NCI-H2107 (cell line): ENCODE results near the gene ULK4.
"Not testable (repeated sequence)": the region's sequence is repeated elsewhere in the genome, so short reads cannot be mapped to it uniquely, and the experiment has no call there.

ENCODE experiments used
- DNase-seq: peaks from one replicate; lab custom pipeline; 2025; lab: John Stamatoyannopoulos, UW

Gene ULK4

DNA sequence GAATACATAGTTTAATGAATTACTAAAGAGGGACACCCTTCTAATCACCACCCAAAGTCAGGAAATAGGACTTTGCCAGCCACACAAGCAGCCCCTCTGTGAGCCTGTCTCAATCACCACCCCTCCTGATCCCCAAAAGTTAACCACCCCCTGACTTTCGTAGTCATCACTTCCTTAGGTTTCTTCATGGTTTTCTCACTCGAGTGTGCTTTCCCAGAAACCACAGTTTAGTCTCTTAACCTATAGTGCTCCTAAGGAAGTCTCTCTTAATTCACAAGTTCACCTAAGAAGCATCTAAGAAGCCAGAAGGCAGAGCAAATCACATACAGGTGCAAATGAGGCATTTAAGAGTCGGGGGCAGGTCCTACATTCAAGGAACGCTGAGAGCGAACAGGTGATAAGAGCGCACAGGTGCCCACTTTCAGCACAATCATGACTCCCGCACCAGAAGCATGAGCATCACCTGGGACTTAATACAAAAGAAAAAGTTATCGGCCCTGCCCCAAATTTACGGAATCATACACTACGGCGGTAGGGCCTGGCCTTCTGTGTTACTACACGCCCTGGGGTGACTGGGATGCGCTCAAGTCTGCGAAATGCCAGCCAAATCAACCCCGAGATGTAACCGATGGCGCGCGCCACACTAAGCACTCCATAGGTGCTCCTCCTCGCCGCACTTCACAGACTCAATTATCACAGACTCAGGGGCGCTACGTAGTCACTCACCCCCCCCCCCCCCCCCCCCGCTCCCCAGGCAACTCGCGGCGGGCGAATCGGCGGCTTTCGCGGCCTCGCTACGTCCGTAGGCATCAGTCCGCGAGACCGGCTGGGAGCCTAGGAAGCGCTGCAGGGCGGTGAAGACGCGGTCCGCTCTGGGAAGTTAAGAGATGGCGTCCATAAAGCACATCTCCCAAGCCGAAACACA lies 815 bp downstream of the ULK4 start:
- DNase-seq, result no peak

DNA sequence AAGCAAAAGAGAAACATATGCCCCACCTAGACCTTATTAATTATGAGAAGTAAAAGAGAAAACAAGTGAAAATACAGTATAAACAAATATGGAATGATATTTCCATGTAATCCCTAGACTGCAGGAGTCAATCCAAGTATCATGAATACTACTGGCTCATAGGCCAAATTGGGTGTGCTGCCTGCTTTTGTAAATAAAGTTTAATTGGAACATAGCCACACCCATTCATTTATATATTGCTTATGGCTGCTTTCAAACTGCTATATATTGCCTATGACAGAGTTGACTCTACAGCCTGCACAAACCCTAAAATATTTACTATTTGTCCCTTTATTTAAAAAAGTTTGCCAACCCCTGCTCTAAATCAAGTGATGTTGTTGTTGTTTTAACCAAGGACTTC lies 5.3 kb downstream of the ULK4 start:
- DNase-seq, result no peak

DNA sequence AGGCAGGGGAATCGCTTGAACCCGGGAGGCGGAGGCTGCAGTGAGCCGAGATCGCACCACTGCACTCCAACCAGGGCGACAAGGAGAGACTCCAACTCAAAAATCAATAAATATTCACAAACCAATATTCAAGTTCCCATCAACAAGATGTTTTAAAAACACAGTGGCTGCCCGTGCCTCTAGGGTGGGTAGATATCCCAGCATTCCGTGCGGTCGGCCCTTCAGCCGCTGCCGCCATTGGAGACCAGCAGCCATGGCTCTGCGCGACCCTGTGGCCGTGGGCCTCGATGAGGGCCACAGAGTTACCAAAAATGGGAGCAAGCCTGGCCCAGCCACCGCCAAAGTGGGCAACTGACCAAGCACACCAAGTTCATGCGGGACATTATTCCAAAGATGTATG lies 6.7 kb downstream of the ULK4 start:
- no peak for DNase-seq

DNA sequence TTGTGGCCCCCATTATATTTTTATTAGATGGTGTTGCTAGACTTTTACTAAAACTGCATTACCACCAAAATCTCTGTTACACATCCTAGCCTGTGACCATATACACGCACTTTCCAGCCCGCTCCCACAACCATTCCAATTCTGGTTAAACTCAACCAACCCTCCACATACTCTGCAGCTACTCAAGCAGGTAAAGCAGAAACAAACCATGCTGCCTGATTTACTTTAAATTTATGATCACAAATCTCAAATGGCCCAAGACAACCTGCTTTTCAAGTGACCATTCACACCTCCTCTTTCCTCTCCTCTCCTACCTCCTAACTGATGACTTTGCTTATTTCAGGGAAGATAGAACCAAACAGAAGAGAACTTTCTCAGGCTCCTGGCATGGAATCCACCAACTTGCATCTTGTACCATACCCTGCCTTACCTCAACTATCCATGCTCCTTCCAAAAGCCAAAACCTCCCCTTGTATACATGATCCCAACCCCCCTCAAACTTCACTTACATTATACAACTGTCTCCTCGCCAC lies 18.5 kb downstream of the ULK4 start:
- no peak for DNase-seq

DNA sequence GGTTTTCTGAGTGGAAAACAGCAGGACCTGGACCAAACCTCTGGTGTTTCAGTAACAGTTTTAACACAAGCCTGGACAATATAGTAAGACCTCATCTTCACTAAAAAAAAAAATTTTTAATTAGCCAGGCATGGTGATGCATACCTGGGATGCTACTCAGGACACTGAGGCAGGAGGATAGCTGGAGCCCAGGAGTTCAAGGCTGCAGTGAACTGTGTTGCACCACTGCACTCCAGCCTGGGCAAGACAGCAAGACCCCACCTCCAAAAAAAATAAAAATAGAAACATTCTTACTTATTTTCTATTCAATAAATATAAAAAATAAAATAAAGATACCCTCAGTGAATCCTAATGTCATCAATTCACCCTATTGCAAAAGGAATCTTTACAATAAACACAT lies 21.5 kb downstream of the ULK4 start:
- no peak for DNase-seq

DNA sequence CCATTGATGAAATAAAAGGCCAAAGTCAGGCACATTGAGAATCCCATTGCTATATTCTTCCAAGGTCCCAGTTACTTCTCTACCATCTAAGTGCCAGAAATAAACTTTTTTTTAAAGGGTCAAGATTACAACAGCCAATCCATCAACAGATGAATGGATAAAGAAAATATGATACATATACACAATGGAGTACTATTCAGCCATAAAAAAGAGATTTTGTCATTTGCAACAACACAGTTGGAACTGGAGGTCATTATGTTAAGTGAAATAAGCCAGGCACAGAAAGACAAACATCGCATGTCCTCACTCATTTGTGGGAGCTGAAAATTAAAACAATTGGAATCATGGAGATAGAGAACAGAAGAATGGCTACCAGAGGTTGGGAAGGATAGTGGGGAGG lies 25.5 kb downstream of the ULK4 start:
- DNase-seq, result no peak

DNA sequence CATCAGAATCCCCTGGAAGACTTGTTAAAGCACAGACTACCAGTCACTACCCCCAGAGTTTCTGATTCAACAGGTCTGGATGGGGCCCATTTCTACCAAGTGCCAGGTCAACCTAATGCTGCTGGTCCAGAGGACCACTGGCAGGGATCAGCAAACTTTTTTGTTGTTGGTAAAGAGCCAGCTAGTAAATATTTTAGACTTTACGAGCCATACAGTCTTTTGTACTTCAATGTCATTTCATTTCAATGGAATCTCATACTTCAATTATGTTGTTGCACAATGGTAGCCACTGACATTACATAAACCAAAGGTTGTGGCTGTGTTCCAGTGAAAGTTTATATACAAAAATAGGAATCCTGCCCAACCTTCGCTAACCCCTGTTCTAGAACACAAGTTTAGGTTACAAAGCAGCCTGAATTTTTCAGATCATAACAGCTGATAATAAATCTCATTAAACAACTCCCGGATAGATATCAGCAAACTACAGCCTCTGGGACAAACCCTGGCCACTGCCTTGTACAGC lies 28.7 kb downstream of the ULK4 start:
- DNase-seq, result no peak

DNA sequence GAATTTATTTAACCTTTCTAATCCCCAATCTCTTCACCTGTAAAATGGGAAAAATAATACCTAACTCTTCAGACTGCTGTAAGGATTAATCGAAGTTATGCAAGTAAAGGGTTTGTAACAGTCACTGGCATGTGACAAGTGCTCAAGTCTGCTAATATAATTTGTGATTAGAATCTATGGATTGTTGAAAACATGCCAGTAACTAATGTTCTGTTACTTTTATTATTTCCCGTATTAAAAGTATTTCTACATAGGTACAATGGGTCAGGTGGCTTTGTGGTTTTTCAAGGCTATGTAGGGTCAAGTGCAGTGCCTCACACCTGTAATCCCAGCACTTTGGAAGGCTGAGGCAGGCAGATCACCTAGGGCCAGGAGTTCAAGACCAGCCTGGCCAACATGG lies 29.4 kb downstream of the ULK4 start:
- DNase-seq, result no peak

DNA sequence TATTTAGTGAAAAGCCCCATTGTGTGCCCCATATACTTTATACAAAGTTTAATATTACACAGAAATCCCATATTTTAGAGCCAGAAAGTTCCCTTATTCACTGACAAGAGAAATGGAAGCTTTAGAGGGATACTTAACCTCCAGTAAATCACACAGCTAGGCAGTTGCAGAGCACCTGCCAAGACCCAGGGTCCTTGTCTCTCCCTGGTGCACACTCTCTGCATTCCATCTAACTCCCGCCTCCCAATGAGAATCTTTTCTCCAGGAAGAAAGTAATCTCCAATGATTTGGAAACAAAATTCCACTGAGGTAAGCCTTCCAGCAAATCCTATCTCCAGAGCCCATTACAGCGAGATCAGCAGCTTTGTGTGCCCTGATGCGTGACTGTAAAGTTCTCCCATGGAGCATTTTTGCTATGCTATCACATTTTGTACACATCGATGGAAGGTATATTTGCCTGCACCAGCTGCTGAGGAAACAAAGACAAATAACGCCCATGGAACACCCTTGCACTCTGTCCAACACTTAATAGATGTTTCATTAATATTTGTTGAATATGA lies 41.4 kb downstream of the ULK4 start:
- DNase-seq, result no peak

DNA sequence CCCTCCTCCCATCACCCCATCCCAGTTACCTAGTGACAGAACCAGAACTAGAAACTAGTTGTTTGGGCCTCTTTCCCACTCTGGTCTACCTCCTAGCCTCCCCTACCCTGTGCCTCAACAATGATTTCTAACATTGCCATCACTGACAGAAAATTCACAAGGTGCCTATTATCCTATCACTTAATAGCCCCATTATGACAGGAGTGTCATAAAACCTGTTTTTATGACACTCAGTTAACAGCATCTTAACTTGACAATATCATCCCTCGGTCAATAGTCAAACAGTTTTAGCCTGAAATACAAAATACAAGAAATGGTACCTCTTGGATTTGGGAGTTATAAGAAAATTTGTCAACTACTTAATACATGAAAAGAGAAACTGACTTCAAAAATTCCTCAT lies 46.5 kb downstream of the ULK4 start:
- no peak for DNase-seq

DNA sequence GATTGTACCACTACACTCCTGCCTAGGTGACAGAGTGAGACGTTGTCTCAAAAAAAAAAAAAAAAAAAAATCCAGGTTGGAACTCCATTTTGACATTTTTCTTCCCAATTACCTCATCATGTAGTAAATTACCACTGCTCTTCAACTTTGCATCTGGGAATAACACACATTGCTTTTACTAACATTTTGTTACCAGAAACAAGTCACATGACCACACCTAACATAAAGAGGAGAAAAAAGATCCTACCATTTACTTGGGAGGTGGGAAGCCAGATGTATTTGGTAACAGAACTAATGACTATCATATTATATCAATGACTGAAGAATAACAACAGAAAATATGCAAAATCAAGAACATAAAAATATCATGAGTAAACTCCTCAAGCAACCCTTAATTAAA lies 49.6 kb downstream of the ULK4 start:
- no peak for DNase-seq

DNA sequence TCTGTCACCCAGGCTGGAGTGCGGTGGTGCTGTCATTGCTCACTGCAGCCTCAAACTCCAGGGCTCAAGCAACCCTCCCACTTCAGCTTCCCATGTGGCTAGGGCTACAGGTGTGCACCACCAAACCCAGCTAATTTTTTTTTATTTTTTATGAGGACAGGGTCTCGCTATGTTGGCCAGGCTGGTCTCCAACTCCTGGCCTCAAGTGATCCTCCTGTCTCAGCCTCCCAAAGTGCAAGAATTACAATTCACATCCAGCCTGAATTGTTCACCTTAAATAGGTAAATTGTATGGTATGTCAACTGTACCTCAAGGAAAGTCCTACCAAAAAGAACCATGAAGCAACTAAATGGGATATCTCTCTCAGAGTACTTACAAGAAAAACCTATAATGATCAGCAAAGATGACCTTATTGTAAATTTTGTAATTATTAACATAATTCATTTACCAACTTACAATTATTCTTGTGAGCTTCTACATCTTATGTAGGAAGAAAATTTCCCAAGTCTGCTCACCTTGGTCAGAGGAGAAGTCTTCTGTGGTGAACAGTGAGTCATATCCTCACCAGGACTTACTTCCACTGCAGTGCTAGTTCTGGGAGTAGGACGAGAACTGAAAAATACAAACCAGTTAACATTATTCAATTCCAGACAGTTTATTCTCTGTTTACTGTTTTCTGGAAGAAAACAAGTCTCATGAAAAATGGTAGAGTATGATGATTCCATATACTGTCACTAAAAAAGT lies 54.4 kb downstream of the ULK4 start:
- DNase-seq, result no peak

DNA sequence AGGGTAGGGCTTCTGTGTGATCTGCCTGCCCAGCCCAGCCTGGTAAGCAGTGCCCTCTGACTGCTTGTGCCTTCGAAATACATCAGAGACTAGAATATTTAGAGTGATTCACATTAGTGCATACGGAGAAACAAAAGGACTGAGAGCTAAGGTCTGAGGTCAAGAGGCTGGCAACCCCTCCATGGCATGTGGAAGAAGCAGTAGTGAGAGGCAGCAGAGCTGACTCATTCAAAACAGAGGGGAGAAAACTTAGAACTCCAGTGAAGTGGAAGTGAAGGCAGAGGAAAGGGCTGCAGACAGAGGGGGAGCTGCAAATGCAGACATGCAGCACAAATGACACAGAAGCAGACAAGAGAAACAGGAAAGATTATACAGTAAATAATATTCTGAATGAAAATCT lies 61.6 kb downstream of the ULK4 start:
- DNase-seq, result no peak

DNA sequence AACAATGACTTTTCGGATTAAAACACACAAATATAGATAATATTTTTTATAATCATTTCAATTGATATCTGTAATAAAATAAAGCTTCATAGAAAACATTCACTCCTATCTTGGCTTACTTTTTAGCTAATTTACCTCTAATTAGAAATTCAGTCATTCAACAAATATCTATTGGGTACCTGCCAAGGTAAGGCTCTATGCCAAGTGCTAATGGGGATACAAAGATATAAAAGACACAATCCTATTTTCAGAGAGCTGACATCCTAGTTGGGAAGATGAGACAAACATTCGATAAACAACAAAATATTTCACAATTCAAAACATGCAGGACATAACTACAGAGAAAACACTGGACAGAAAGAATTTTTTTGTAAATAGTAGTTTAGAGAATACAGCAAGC lies 63.3 kb downstream of the ULK4 start:
- no peak for DNase-seq

DNA sequence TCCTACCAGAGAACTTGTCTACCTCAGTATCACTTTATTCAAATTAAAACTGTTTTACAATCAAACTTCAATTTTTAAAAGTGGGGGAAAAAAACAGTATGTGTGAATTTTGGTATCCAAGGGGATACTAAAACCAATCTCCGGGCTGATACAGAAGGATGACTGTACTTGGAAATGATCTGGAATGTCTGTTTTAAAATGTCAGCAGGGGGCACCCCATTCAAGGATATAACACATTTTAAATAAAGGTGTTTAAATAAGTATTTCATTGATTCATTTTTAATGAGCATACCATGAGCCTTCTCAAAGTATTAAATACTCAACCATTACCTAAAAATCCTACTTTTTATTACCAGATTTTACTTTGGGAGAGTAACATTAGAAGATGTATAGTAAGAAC lies 67.9 kb downstream of the ULK4 start:
- no peak for DNase-seq

DNA sequence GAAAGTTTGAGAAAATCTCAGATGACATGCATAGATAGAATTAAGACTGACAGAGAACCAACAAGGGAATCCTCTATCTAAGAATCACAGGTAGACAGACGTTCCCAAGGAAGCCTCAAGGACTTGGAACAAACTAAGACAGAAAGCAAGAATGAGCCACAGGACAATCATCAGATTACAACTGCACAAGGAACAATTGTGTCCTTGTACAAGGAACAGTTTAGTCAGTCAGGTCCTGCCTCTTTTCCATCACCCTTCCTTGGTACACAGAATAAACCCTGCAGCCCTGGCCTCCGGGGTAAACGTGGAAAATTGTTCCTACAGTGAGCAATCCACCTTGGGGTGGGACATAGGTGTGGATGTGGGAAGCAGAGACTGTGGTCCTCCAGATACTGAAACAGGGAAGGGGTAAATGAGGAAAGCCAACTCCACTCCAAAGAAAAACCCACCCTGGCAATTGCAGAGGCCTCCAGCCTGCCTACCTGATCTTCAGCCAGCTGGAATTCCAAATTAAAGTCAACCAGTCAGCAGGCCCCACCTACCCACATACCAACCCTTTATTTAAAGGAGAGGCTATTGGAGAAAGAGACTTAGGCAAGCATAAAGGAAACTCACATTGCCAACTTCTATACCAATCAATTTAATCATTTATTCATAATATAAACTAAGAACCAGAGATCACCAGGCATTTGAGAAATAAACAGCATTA lies 73.4 kb downstream of the ULK4 start:
- no peak for DNase-seq

DNA sequence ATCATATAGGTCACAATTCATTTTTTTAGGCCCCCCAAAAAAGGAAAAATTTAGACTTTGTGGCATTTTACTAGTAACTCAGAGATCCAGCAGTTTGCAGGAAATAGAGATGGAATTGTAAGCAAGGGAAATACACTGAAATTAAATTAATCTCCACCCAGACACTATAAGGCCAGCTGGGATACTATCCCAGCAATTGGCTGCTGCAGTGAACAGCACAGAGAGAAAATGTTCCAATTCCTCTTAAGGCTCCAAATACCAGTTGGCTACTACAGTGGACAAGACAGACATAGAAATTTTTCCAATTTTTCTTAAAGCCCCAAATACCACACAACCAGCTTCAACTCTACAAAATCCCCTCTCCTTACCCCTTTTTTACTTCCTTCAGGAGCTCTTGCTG lies 78.9 kb downstream of the ULK4 start:
- no peak for DNase-seq

DNA sequence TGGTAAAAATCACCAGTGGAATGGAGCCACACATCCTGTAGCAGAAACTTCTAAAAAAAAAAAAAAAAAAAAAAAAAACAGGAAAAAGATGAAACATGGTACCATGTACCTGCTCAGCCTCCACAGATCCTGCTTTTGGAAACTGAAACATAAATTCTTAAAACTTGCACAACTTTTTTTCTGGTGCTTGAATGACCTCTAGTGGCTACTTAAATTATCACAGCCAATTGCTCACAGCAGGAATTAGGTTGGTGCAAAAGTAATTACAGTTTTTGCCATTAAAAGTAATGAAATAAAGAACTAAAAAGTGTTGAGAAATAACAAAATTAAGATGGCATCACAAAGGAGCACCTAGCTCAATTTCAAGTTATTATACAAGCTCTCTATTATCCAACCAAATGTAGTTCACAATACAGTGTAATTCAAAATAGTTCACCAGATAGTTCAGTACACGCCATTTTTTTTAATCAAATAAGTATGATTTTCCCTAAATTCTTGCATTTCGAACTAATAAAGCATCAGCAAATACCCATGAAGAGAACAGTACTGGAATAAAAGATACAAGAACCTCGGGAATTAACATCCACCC lies 80.6 kb downstream of the ULK4 start:
- no peak for DNase-seq

DNA sequence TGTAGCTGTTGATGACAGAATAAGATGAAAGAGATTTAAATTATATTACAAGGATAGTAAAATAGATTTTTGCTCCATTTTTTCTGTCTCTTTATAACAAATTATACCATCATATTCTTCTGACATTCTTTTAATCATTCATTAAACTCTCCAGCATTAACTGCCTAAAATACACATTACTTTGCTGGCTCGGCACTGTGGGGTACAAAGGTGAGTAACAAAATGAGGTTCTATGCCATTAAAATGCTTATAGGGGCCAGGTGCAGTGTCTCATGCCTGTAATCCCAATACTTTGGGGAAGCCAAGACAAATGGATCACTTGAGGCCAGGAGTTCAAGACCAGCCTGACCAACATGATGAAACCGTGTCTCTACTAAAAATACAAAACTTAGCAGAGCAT lies 81.5 kb downstream of the ULK4 start:
- DNase-seq, result no peak

DNA sequence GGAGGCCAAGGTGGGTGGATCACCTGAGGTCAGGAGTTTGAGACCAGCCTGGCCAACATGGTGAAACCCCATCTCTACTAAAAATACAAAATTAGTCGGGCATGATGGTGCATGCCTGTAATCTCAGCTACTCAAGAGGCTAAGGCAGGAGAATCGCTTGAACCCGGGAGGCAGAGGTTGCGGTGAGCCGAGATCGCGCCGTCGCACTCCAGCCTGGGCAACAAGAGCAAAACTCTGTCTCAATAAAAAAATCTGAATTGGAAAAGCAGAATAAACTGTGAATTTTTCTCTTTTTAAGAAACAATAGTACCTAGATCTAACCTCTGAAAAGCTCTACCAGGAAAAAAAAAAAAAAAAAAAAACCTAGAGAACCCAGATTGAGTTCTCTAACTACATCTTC lies 84.2 kb downstream of the ULK4 start:
- not testable (repeated sequence) for DNase-seq

DNA sequence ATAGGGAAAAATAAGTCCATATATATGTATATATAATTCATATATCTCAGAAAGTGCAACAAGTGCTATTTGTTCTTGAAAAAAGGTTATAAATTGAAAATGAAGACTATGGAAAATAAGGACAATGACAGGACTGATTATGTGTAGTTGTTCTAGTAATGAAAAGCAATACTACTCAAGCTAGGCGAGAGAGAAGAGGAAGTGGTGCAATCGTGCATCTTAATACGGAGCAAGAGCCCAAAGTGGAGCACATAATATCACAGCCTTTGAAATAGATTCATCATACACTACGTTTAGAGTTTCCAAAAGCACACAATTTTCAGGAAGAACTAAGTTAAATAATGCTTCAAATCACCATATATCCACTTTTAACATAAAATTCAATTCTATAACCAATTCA lies 87.9 kb downstream of the ULK4 start:
- DNase-seq, result no peak

DNA sequence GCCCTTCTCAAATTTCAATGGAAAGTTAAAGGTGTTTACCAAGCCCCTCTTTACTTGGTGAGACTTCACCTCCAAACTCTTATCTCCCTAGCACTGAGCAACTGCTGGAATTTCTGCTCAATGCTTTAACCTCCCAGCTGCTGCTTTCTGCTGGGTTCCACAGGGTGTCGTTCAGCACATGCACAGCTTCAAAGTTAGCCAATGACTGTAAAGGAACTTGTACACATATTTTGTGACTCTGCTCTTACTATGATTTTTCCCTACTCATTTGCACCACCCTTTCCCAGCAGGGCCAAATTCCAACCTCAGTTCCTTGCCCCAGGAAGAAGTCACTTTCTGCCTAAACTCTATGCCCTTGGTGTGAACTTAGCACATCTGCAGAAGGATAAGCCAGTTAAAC lies 89.7 kb downstream of the ULK4 start:
- no peak for DNase-seq
